Sigmoid colon (tissue), 7 donors: ENCODE data around the gene BLM. TPM values are rescaled to one million over a fixed set of nuclear protein-coding genes. Genes with fewer than 3 reads are reported as not detected.

Source experiments
- DNase-seq: peaks from one replicate; pipeline ENCODE4 v3.0.0-alpha.2; 2019
- H3K27ac ChIP-seq, 4 donors: fragments of 200-600 bp; sonication (generic); one replicate each; pipeline ENCODE4 v1.5.1; 2016 to 2019; ENCODE audit warnings: mild to moderate bottlenecking in 1 of 4
- H3K27me3 ChIP-seq, 3 donors: fragments of 200-600 bp; sonication (generic); one replicate each; pipeline ENCODE4 v1.5.1; 2019; ENCODE audit warnings: mild to moderate bottlenecking in 1 of 3
- H3K36me3 ChIP-seq, 4 donors: fragments of 200-600 bp; sonication (generic); one replicate each; pipeline ENCODE4 v1.5.1; 2016 to 2019
- H3K4me1 ChIP-seq, 4 donors: fragments of 200-600 bp; sonication (generic); one replicate each; pipeline ENCODE4 v1.5.1; 2017 to 2019
- H3K4me3 ChIP-seq, 4 donors: fragments of 200-600 bp; sonication (generic); one replicate each; pipeline ENCODE4 v1.5.1; 2017 to 2019; ENCODE audit warnings: mild to moderate bottlenecking in 2 of 4, moderate library complexity in 1 of 4
- H3K9me3 ChIP-seq, 4 donors: fragments of 200-600 bp in 3 of 4; sonication (generic) in 3 of 4; one replicate each; pipeline versions ENCODE4 v1.5.1 to v1.6.1; 2013 to 2019
- EP300 ChIP-seq, 4 donors: sonication (generic); formaldehyde crosslinking; IDR thresholded peaks; one replicate each; pipeline ENCODE4 v1.6.1; 2017; ENCODE audit warnings: antibody characterized with exemption in 4 of 4
- POLR2A ChIP-seq, 2 donors: fragments of 450-650 bp; IDR thresholded peaks; one replicate each; pipeline ENCODE4 v1.6.1; 2016; ENCODE audit warnings: antibody characterized with exemption in 2 of 2, mild to moderate bottlenecking in 2 of 2, moderate library complexity in 2 of 2
- POLR2AphosphoS5 ChIP-seq, 4 donors: sonication (generic); formaldehyde crosslinking; IDR thresholded peaks; one replicate each; pipeline ENCODE4 v1.6.1; 2017; ENCODE audit warnings: antibody characterized with exemption in 4 of 4
- WGBS, 2 donors: extraction: QIAGEN DNeasy Blood & Tissue Kit; methylation state at CpG; one replicate each; pipeline ENCODE4 v1.1.7; 2013; 5-methylcytosine and 5-hydroxymethylcytosine counted together
- intact Hi-C: fragments of 100-400 bp; cut with DNase I; formaldehyde crosslinking; loops from one replicate; pipeline ENCODE4 v1.15.1; 2023
- polyA plus RNA-seq, 3 donors: library from polyadenylated mRNA; stranded (reverse); fragments of 200-250 nt; gene quantifications; one replicate each; pipeline ENCODE4 v1.2.3, GENCODE V29; 2013
- total RNA-seq, 4 donors: library from RNA; depleted of rRNA; stranded (reverse); fragments of >200 nt; gene quantifications; one replicate each; pipeline ENCODE4 v1.1.0, GENCODE V29; 2016
- TF ChIP-seq, protein P1 (sequence below), 4 experiments: fragments of 450-650 bp in 3 of 4; fragments of 200-600 bp in 1 of 4; IDR thresholded peaks; one replicate each; pipeline ENCODE4 v1.5.1; 2016 to 2019; ENCODE audit warnings: antibody characterized with exemption in 4 of 4, mild to moderate bottlenecking in 3 of 4, moderate library complexity in 2 of 4
- donor health status: healthy with polysubstance abuse.
- donor health status: Bipolar disorder and iron deficiency.
- donor health status: healthy.

Gene BLM
- total and polyA plus RNA-seq, 7 donors, result 0.54 to 6.2 (median 0.85) TPM; not detected in 1

DNA sequence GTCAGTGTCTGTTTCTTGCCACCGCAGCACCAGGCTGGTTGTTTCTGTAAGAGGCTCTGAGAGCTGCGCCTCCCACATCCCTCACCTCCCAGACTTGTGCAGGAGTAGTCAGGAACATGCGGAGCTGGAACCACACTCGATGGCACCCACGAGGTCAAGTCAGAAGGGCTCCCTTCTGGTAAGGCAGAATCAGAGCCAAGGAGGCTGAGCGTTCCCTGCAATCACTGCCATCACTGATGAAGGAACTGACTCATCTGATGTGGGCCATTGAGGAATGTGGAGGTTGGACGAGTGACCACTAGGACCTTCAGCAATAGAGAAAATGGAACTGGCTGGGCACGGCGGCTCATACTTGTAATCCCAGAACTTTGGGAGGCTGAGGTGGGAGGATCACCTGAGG, 35.7 kb upstream of the BLM start:
- Histone ChIP-seq H3K9me3 (no peaks in the 10 kb centered on the region), H3K4me1 (no peaks in the 10 kb centered on the region), H3K27me3 (no peaks in the 10 kb centered on the region), H3K4me3 (no peak overlapping the region), H3K27ac (peak overlapping the region in 2 of 4 donors; percentile 37 to 55), H3K36me3 (no peaks in the 10 kb centered on the region)
- 92 to 93% methylated on average over 9 of the region's 9 CpGs for WGBS, 2 donors
- no peak for TF ChIP-seq POLR2AphosphoS5 (IDR thresholded peaks at IDR 0.05)
- TF ChIP-seq EP300 (IDR thresholded peaks at IDR 0.05), result no peak
- TF ChIP-seq POLR2A (IDR thresholded peaks at IDR 0.05), result no peak
- TF ChIP-seq, protein P1, sequence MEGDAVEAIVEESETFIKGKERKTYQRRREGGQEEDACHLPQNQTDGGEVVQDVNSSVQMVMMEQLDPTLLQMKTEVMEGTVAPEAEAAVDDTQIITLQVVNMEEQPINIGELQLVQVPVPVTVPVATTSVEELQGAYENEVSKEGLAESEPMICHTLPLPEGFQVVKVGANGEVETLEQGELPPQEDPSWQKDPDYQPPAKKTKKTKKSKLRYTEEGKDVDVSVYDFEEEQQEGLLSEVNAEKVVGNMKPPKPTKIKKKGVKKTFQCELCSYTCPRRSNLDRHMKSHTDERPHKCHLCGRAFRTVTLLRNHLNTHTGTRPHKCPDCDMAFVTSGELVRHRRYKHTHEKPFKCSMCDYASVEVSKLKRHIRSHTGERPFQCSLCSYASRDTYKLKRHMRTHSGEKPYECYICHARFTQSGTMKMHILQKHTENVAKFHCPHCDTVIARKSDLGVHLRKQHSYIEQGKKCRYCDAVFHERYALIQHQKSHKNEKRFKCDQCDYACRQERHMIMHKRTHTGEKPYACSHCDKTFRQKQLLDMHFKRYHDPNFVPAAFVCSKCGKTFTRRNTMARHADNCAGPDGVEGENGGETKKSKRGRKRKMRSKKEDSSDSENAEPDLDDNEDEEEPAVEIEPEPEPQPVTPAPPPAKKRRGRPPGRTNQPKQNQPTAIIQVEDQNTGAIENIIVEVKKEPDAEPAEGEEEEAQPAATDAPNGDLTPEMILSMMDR (IDR thresholded peaks at IDR 0.05), result no peak
- peak; percentile 65 for DNase-seq
- intact Hi-C loops, result no loop called here

DNA sequence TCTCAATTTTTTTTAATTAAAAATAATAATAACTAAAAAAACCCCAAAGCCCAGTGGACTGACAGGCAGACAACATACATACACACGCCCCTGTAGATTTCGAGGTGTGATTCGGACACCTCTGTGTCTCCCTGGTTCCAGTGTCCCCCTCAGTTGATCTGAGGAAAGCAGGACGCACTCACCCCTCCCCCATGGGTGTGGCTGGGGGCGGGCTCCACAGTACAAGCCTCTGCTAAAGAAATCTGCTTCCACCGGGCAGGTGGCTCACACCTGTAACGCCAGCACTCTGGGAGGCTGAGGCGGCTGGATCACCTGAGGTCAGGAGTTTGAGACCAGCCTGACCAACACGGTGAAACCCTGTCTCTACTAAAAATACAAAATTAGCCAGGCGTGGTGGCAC, 33.8 kb upstream of the BLM start:
- Histone ChIP-seq H3K27ac (no peak overlapping the region), H3K4me1 (no peaks in the 10 kb centered on the region), H3K27me3 (no peaks in the 10 kb centered on the region), H3K4me3 (no peak overlapping the region), H3K9me3 (no peaks in the 10 kb centered on the region), H3K36me3 (no peaks in the 10 kb centered on the region)
- 65 to 86% methylated on average over 10 of the region's 10 CpGs for WGBS, 2 donors
- no peak for DNase-seq
- intact Hi-C loops, result no loop called here
- no peak for TF ChIP-seq POLR2AphosphoS5 (IDR thresholded peaks at IDR 0.05)
- TF ChIP-seq POLR2A (IDR thresholded peaks at IDR 0.05), result no peak
- no peak for TF ChIP-seq EP300 (IDR thresholded peaks at IDR 0.05)
- TF ChIP-seq, protein P1 (IDR thresholded peaks at IDR 0.05), result no peak

DNA sequence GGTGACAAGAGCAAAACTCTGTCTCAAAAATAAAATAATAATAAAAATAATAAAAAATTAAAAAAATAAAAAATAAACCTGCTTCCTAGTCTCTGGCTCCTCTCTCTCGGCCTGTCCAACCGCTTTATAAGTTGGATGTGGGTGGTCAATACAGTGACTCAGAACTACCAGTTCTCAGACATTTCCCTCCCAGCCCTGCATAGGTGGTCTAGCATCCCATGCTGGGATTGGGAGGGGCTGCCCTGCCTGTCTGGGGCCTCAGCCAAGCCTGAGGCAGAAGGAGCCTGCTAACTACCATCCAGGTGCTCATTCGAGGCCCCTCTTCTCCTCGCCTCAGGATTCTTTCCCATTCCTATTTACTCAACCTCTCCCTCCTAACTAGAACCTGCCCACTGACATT, 33.3 kb upstream of the BLM start:
- WGBS, 2 donors, result 91 to 94% methylated on average over 4 of the region's 4 CpGs
- TF ChIP-seq POLR2AphosphoS5 (IDR thresholded peaks at IDR 0.05), result no peak
- intact Hi-C loops, result no loop called here
- no peaks in the 10 kb centered on the region for H3K36me3 ChIP-seq
- no peak overlapping the region for H3K27ac ChIP-seq
- no peak for DNase-seq
- H3K9me3 ChIP-seq, result no peaks in the 10 kb centered on the region
- H3K27me3 ChIP-seq, result no peaks in the 10 kb centered on the region
- no peak overlapping the region for H3K4me3 ChIP-seq
- H3K4me1 ChIP-seq, result no peaks in the 10 kb centered on the region

DNA sequence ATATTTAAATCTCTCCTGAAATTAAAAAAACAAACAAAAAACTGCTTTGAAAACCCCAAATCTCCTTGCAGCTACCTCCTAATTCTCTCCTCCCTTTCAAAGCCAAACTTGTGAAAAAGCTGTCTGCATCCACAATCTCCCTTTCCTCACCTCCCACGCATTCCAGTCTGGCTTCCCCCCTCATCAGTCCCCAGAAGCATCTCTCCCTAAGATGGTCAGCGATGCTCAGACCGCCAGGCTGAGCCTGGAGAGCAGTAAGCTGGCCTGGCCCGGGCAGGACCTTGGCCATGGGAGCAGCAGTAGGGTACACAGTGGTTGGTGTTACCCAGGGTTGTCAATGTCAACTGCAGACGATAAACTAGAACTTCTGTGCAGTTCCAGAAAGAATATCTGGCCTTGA, 32.9 kb upstream of the BLM start:
- 94 to 96% methylated on average over 5 of the region's 5 CpGs for WGBS, 2 donors
- Histone ChIP-seq H3K27ac (no peak overlapping the region), H3K9me3 (no peaks in the 10 kb centered on the region), H3K4me1 (no peaks in the 10 kb centered on the region), H3K4me3 (no peak overlapping the region), H3K27me3 (no peaks in the 10 kb centered on the region), H3K36me3 (no peaks in the 10 kb centered on the region)
- TF ChIP-seq, protein P1 (IDR thresholded peaks at IDR 0.05), result no peak
- intact Hi-C loops, result no loop called here
- DNase-seq, result no peak

DNA sequence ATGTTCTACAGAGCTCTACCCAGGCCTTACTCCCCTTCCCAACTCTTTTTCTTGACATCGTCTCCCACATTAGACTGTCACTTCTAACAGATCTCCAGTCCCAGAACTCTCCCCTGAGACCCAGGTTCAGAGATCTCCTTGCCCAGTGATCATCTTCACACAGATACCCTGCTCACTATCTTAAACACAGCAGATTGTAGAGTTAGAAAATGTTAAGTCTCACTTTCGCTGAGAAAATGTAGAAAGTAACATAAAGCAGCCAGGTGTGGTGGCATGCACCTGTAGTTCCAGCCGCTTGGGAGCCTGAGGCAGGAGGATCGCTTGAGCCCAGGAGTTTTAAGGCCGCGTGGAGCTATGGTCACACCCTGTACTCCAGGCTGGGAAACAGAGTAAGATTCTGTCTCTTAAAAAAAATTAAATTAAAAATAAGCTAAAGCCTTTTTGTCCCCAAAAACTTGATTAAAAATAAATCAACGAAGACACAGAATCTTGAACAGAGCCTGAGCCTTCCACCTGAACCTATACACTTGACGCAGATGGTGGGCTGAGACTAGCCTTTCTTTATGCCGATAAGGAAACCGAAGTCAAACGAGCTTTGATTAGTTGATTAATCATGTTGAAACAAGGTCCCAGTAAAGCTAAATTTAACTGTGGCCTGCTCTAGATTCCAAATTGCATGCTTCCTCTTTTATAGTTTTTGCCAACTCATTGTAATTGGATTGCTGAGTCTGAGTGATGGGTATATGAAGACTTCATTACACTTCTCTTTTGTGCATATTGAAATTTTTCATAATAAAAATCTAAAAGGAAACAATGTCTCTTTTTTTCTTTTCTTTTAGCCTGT, 31.3 kb upstream of the BLM start:
- no peak for DNase-seq
- Histone ChIP-seq H3K9me3 (no peaks in the 10 kb centered on the region), H3K4me1 (no peaks in the 10 kb centered on the region), H3K36me3 (no peaks in the 10 kb centered on the region), H3K27me3 (no peaks in the 10 kb centered on the region), H3K4me3 (no peak overlapping the region), H3K27ac (no peak overlapping the region)
- intact Hi-C loops, result no loop called here
- WGBS, 2 donors, result 78 to 91% methylated on average over 11 of the region's 11 CpGs
- TF ChIP-seq POLR2A (IDR thresholded peaks at IDR 0.05), result no peak
- TF ChIP-seq, protein P1 (IDR thresholded peaks at IDR 0.05), result no peak
- TF ChIP-seq EP300 (IDR thresholded peaks at IDR 0.05), result no peak
- no peak for TF ChIP-seq POLR2AphosphoS5 (IDR thresholded peaks at IDR 0.05)
